C1 segment of cervical spinal cord (tissue), 14 donors: ENCODE data around the gene CDKL2.

ENCODE experiments used
- DNase-seq, 14 donors: peaks; one replicate each; lab custom pipeline; 2025; lab: John Stamatoyannopoulos, UW

Gene CDKL2

DNA sequence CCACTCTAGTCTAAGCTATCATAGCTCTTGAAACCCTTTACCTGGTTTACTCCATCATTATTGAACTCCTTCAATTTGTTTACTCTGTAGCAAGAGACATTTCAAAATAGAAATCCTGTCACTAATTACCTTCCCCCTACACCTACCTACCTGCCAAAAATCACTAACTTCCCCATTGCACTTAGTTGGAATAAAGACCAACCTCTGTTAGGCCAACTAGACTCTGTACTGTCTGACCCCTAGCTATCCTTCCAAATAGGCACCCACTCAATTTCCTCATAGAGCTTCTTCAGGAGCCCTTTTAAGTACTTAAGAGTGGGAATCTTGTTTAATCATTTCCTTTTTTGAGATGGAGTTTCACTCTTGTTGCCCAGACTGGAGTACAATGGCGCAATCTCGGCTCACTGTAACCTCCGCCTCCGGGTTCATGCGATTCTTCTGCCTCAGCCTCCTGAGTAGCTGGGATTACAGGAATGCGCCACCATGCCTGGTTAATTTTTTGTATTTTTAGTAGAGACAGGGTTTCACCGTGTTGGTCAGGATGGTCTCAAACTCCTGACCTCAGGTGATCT is 8.9 kb upstream of the CDKL2 start:
- DNase-seq: no peak

DNA sequence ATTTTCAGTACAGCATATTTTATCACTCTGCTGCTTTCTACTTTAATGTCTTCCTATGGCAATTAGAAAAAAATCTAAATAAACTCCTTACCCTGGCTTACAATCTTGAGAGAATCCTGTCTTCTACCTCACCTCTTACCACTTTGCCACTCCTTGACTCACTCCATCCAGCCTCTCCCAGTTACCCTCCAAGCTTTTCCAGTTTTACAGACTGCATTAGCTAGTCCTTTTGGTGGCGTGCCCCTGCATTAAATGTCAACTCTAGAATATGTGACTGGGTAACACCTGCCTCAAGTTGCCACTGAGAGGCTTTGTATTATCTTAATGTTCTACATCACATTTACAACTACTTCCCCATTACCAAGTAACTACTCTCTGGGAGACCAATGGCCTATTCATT is 7.5 kb upstream of the CDKL2 start:
- no peak for DNase-seq

DNA sequence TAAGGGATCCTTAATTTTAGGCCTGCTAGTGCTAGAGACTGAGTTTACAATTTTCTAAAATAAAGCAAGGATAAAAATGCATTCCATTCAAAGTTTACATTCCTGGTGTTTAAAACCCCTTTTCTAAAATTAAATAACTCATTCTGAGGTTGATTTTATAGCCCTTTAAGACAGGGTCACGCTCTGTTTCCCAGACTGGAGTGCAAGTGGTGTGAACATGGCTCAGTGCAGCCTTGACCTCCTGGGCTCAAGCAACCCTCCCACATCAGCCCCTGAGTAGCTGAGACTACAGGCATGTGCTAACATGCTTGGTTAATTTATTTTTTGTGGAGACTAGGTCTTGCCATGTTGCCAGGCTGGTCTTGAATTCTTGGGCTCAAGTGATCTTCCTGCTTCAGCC is 6.8 kb upstream of the CDKL2 start:
- no peak for DNase-seq

DNA sequence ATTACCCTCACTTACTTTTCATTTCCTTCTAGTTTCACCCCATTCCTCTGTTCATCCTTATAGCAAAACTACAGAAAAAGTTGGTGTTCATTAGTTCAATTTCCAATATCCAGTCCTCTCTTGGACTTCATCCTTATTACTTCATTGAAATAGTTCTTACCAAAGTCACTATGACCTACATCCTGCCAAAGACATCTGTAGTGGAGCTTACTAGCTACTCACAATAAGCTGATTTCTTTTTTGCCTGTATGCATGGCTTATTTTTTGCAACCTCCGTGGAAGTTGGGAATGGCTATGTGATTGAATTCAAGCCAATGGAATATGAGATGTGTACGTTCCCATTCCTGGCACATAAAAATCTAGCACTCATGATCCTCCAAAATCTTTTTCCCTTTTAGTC is 4.6 kb upstream of the CDKL2 start:
- DNase-seq: no peak

DNA sequence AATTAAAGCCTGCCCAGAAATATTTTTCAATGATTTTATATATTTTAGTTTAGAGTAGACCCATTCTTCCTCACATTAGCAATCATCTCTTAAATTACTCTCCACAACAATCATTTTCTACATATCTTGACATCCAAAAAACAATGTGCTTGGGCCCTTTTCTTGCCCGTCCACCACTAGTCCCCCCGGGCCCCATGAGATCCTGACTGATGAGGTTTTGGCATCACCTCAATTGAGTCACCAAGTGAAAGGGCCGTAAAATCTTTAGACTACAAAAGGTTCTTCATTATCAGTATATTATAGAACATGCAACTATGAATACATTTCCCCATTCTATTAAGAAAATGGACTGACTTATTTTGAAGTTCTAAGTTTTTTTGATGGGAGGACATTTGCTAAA is 4.0 kb upstream of the CDKL2 start:
- no peak for DNase-seq

DNA sequence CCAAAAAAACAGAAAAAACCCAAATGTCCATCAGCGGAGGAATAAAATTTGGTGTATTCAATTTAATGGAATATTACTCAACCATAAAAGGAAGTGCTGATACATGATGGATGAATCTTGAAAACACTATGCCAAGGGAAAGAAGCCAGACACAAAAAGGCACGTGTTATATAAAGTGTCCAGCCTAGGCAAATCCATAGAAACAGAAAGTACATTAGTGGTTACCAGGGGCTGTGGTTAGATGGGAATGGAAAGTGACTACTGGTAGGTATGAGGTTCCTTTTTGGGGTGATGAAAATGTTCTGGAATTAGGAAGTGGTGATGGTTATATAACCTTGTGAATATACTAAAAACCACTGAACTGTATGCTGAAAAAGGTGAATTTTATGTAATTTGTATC is 3.5 kb upstream of the CDKL2 start:
- DNase-seq: no peak

DNA sequence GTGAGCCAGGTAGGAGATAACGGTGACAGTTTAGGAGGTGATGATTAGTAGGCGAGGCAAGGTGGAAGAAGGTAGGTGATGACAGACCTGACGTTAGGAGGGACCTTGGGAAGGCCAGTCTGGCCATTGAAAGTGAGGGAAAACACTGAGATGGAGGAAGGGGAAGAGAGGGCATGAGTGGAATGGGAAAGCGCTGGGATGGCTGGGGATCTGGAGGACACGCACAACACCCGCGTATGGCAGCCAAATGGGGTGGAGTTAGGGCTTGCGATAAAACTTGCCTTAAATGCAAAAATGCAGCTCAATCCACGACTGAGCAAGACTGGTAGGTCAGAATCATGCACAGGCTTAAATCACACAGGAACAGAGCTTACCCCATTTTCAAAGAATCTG is 605 bp upstream of the CDKL2 start:
- peak in 6 of 14 donors; percentile 23 to 72 (median 44) for DNase-seq

DNA sequence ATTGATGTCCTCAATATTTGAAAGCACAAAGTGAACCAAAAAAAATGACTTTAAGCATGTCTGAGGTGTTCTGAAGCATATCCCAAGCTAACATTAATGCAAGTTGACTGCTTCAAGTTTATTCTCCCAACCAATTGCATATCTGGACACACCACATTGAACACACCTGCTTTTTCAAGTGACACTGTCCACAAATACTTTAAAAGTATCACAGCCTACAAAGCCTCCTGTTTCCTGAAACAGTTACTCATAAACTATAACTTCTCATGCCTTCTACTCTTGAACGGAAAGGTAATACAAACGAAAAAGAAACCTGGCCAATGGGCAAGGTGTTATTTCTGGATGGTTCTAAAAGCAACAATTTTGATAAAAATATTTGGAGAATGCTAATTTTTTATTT is 1.1 kb downstream of the CDKL2 start:
- no peak for DNase-seq

DNA sequence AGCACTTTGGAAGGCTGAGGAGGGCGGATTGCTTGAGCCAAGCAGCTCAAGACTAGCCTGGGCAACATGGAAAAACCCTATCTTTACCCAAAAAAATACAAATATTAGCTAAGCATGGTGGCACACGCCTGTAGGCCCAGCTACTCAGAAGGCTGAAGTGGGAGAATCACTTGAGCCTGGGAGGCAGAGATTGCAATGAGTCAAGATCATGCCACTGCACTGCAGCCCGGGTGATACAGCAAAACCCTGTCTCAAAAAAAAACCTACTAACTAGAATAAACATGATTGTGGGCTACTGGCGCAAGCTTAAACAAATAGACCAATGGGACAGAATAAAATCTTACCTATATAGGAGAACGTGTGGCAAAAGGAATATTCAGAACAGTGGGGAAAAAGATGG is 7.3 kb downstream of the CDKL2 start:
- DNase-seq: no peak

DNA sequence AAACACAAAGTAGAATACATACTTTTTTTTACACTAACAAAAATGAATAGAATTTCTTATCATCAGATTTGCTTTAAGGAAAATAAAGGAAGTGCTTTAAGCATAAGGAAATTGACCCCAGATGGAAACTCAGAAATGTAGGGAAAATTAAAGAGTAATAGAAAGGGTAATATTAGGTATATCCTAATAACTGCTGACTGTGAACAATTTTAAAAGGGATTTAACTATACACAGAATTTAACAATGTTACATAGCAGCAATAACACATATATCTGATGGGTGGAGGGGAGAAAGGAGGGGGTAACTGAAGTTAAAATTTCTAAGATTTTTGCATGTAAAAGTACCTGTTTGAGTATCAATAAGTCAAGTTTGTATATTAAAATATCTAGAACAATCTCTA is 8.6 kb downstream of the CDKL2 start:
- DNase-seq: no peak

DNA sequence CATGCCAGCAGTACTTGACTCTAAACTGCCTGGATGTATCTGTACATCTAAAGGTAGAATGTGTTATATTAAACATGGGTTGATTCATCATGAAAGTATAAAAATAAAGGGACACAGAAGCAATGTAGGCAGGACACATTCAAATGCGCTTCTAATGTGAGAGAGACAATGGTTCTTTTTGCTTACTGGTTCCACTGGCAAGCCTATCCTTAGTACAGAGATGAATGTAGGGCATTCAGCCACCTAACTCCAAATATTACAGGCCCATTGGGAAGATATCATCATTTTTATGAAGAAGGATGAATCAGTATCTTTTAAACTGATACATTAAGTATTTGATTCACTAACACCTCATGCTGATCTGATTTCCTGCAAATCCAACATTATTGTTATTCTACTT is 18.0 kb downstream of the CDKL2 start:
- DNase-seq: no peak

DNA sequence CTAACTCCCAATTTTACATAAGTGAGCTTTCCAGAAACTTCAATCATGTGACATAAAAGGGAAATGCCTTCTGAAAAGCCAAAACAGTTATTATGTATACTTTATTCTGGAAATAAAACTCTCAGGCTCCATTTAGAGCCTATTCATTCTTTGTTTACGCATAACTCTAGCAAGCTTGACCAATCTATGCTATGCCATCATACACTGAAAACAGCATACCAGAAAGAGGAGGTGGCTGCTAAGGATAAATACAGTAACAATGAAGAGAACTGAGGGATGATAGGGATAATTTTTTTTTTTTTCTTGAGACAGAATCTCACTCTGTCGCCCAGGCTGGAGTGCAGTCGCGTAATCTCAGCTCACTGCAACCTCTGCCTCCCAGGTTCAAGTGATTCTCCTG is 24.4 kb downstream of the CDKL2 start:
- no peak for DNase-seq

DNA sequence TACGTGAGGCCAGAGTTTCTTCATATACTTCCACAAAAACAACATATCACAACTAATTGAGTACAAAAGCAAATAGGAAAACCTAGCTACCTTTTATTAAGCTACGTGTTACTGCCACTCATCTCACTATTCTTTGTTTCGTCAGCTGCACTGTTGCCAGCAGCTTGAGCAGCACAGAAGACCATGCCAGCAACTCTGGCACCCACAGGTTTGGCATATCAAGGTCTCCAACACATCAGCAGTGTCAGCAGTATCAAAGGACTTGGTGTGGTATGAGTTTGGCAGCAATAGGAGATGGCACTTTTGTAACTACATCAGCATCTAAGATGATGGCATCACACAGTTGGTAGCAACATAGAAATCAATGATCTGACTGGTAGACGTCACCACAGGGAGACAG is 30.7 kb downstream of the CDKL2 start:
- DNase-seq: no peak

DNA sequence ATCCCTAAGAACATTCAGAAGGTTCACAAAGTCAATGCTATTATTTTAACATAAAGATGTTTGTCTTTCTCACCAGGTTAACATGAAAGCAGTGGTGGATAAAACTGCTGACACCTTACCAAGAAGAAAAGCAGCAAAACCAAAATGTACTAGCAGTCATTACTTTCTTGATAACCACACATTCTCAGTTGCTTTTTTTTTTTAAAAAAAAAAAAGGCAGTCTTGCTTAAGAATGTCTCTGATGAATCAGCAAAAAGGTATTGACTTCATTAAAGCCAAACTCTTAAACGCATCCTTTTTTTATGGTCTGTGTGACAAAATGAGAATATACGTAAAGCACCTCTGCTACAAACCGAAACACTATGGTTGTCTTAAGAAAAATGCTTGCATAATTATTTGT is 31.9 kb downstream of the CDKL2 start:
- no peak for DNase-seq

DNA sequence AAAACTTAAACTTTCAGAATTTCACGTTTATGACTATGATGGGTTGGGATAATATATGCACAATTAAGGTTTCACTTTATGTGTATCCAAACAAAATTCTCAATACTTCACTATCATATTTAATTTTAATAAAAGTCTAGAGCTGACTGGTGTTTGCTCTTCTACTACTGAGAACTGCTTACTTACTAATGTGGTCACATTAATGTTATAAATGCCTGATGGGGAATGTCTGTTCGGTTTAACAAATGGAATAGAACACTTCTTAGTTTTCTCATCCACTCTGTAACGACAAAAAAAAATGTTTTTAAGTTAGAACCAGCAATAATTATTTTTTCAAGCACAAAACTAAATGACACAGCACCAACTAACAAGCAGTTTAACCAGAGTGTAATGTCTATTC is 34.3 kb downstream of the CDKL2 start:
- DNase-seq: no peak

DNA sequence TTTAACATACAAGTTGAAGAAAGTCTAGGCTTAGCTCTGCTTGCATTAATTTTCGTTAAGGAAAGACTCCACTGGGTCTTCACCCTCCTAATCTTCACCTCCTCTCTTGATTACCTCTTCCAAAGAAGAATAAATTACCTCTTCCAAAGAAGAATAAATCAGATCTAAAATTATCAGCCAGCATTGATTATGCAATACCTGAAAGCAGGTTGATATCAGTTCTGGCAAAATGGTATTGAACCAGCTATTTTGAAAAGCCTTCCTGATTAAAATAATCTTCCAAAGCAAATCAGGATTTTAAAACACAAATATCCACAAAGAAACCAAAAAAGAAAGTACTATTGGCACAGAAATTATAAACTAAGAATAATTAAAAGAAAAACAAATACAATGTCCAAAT is 36.9 kb downstream of the CDKL2 start:
- DNase-seq: no peak

DNA sequence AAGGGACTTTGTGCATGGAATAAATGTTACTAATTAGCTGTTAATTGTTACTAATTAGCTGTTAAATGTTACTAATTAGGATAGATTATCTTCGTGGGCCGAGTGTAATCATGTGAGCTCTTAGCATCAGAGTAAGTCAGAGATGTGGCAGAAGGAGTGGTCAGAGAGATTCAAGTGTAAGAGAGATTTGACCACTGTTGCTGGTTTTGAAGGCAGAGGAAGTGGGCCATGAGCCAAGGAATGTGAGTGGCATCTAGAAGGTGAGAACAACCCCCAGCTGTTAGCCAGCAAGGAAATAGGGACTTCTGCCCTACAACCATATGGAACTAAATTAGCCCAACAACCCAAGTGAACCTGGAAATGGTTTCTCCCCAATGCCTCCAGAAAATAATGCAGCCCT is 46.3 kb downstream of the CDKL2 start:
- no peak for DNase-seq

DNA sequence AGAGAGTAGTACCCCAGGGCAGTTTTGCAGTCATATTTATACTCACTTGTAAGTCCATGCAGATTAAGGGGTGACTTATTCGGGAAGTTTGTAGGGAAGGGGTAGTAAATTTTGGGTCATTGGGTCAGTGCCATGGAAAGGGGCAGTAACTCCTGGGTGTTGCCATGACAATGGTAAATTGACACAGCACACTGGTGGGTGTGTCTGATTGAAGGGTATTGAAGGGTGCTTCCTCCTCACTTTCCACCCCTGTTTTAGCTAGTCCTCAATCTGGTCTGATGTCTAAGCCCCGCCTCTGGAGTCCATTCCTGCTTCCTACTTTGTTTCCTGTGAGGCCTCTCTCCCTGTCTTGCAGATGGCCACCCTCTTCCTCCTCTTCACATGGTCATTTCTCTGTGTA is 62.6 kb downstream of the CDKL2 start:
- no peak for DNase-seq

DNA sequence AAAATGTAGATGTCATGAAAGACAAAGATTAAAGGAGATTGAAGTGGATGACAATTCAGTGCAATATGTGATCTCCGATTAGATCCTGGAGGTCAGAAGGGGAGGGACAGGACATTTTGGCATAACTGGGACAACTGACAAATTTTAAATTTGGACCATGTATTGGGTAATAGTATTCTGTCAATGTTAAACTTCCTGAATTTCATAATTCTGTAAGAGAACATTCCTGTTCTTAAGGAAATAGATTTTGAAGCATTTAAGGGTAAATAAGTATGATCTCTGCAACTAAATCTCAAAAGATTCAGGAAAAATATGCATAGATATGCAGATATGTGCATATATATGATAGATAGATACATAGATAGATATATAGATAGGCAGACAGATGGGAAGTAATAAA is 63.4 kb downstream of the CDKL2 start:
- DNase-seq: no peak

DNA sequence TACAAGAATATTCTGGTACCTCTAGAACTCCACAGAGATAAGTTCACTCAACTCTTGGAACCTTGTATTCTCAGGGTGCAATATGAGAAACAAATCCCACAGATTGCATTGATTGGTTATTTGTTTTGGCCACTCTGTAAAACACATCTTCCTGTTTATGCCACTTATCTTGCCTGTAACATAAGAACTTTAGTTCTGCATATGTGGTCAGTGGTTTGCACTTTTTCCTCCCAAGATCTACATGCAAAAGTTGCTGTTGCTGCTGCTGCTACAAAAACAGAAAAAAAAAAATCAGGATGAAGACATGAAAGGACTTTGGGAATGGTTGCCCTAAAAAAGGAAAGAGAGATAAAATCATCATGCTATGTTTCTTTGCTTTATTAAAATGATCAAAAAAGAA is 64.8 kb downstream of the CDKL2 start:
- DNase-seq: no peak

DNA sequence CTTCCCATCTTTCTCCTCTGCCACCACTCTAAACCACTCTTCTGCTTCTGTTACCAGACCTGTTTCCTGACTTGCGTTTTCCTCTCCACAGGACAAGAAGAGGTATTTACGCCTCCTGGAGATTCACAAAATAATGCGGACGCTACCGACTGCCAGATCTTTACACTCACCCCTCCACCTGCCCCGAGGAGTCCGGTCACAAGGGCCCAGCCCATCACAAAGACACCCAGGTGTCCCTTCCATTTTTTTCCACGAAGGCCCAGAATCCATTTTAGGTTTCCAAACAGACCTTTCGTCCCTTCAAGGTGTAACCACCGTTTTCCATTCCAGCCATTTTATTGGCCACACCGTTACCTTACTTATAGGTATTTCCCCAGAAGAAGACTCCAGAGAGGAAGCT is 66.3 kb downstream of the CDKL2 start:
- no peak for DNase-seq

DNA sequence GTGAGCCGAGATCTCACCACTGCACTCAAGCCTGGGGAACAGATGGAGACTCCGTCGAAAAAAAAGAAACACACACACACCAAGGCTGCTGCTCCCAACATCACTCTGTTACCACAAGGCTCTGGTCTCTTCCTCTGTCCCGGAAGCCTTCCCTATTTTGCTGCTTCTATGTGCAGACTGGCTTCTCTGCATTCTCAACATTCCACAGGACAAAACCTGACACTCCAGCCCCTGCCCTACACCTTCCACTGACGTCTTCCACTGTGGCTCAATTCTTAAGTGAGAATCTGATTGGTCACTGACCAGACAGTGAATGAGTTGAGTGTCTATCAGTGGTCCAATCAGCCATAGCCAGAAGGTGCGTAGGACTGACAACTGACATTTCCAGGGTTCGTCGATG is 68.5 kb downstream of the CDKL2 start:
- no peak for DNase-seq

DNA sequence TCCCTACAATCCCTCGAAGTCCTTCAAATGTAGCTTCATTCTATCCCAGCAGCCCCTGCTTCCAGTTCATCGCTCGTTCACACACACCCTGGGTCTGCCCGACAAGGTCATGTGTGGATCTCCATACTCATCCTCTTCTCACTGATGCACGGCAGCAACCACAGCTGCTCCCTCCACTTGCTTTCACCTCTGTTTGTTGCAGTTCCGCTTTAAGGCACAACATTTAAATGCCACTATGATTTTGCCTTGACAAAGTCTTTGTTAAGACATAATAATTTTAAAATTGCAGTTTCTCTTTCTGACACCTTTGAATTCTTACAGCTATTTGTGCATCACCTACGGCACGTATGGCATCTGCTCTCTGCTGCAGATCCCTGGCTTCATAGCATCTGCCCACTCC is 72.6 kb downstream of the CDKL2 start:
- DNase-seq: no peak

DNA sequence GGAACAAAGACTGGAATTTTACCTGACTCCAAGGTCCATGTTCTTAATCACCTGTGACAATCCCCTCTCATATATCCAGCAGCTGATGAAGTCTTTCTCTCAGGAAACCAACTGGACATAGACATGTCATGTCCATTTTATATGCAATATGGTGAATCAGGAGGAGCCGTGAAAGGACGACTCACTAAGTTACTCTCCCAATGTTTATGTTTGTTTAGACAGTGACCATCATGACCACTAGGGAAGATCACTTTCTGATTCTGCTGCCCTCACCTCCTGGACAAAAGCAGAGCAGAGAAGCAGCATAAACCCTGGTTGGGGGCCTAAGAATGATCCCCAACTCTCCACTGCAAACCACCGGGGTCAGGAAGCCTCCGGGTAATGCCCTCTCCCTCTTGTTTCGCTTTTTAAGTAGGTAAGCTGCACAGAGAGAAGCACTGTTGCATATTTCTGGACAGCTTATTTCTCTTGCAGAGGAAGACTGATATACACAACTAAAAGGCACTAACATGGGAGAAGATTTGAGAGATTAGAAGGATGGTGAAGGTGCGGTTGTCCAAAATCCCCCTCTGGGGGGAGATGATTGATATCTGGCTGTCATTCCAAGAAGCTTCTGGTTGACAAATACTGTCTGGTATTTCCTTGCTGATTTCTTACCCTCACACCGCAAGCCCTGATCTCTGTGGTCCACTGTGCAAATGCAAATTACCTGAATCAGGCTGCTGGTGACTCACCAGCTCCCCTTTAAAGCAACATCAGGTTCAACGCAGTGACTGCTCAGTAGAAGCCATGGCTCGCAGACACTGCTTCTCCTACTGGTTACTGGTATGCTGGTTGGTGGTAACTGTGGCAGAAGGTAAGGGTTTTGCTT is 74.8 kb downstream of the CDKL2 start, which contains the start of gene ODAPH:
TSS of gene ODAPH (plus strand) at position 773 of the 871 bp plus-strand sequence. CDS start at position 790, 17 bp downstream.
- DNase-seq: no peak
